Measurements from ENCODE around the gene FTSJ3.
"Not testable (repeated sequence)": the region's sequence is repeated elsewhere in the genome, so short reads cannot be mapped to it uniquely, and the experiment has no call there.

The FTSJ3 gene

GRCh38 chr17:63826468-63827001 lies 928 bp downstream of the FTSJ3 start:
- DNase-seq = no peak

- DNase-seq = no peak
Measured at GRCh38 chr17:63824362-63824761, 3.1 kb downstream of the FTSJ3 start.

GRCh38 chr17:63823659-63824331 lies 3.7 kb downstream of the FTSJ3 start:
- DNase-seq = no peak

- DNase-seq = no peak
Measured at GRCh38 chr17:63822537-63822936, 4.9 kb downstream of the FTSJ3 start.

GRCh38 chr17:63821804-63822203 lies 5.7 kb downstream of the FTSJ3 start:
- no peak for DNase-seq

- no peak for DNase-seq
Measured at GRCh38 chr17:63820963-63821561, 6.4 kb downstream of the FTSJ3 start.

- DNase-seq = no peak
Measured at GRCh38 chr17:63819585-63820537, 7.6 kb downstream of the FTSJ3 start.

- DNase-seq = no peak
Measured at GRCh38 chr17:63819131-63819530, 8.3 kb downstream of the FTSJ3 start.

- DNase-seq = no peak
Measured at GRCh38 chr17:63817736-63818385, 9.6 kb downstream of the FTSJ3 start.

- DNase-seq = no peak
Measured at GRCh38 chr17:63816669-63817068, 10.8 kb downstream of the FTSJ3 start.

GRCh38 chr17:63816123-63816522 lies 11.3 kb downstream of the FTSJ3 start:
- DNase-seq = no peak

GRCh38 chr17:63809970-63810369 lies 17.5 kb downstream of the FTSJ3 start:
- no peak for DNase-seq

GRCh38 chr17:63805591-63805990 lies 21.9 kb downstream of the FTSJ3 start:
- no peak for DNase-seq

GRCh38 chr17:63804328-63804727 lies 23.1 kb downstream of the FTSJ3 start:
- DNase-seq = peak; percentile 22

- DNase-seq = no peak
Measured at GRCh38 chr17:63800783-63801182, 26.7 kb downstream of the FTSJ3 start.

- DNase-seq = peak; percentile 7
Measured at GRCh38 chr17:63798572-63799106, 28.8 kb downstream of the FTSJ3 start.

GRCh38 chr17:63796375-63796774 lies 31.1 kb downstream of the FTSJ3 start:
- not testable (repeated sequence) for DNase-seq

GRCh38 chr17:63792055-63792729 lies 35.3 kb downstream of the FTSJ3 start:
- DNase-seq = no peak

GRCh38 chr17:63790057-63790456 lies 37.4 kb downstream of the FTSJ3 start:
- no peak for DNase-seq

GRCh38 chr17:63786971-63787711 lies 40.3 kb downstream of the FTSJ3 start:
- DNase-seq = no peak

GRCh38 chr17:63786117-63786516 lies 41.3 kb downstream of the FTSJ3 start:
- no peak for DNase-seq
